ENCODE results near the gene PEX14. TPM values are rescaled to one million over a fixed set of nuclear protein-coding genes. Genes with fewer than 3 reads are reported as not detected.

Gene PEX14
- total RNA-seq, 4 donors from 2014 or later: 10.1 to 22.7 (median 15.1) TPM

GRCh38 chr1:10673109-10673711 is 198.5 kb downstream of the PEX14 start:
- Histone ChIP-seq H3K27me3 (no peaks in the 10 kb centered on the region), H3K4me3 (no peak overlapping the region), H3K36me3 (no peaks in the 10 kb centered on the region), H3K4me1 (peaks cover 0 to 100% (median 56%) of the 10 kb centered on the region in 3 donors), H3K27ac (peak overlapping the region in 3 of 4 donors; percentile 90 to 95 (median 93)), H3K9me3 (no peaks in the 10 kb centered on the region)
- 44 to 71% methylated on average over 4 to 10 of the region's 19 CpGs for WGBS, 2 donors (ENCODE audit: low coverage in 1 of 2)
- no peak for ATAC-seq
- TF ChIP-seq EP300 (IDR thresholded peaks at IDR 0.05) (no peak), POLR2A (IDR thresholded peaks at IDR 0.05) (no peak), POLR2AphosphoS5 (IDR thresholded peaks at IDR 0.05) (no peak)
- TF ChIP-seq, protein P1, sequence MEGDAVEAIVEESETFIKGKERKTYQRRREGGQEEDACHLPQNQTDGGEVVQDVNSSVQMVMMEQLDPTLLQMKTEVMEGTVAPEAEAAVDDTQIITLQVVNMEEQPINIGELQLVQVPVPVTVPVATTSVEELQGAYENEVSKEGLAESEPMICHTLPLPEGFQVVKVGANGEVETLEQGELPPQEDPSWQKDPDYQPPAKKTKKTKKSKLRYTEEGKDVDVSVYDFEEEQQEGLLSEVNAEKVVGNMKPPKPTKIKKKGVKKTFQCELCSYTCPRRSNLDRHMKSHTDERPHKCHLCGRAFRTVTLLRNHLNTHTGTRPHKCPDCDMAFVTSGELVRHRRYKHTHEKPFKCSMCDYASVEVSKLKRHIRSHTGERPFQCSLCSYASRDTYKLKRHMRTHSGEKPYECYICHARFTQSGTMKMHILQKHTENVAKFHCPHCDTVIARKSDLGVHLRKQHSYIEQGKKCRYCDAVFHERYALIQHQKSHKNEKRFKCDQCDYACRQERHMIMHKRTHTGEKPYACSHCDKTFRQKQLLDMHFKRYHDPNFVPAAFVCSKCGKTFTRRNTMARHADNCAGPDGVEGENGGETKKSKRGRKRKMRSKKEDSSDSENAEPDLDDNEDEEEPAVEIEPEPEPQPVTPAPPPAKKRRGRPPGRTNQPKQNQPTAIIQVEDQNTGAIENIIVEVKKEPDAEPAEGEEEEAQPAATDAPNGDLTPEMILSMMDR (IDR thresholded peaks at IDR 0.05): no peak

GRCh38 chr1:10674222-10674621 is 199.5 kb downstream of the PEX14 start:
- Histone ChIP-seq H3K4me3 (no peak overlapping the region), H3K27me3 (no peaks in the 10 kb centered on the region), H3K4me1 (peaks cover 0 to 100% (median 51%) of the 10 kb centered on the region in 3 donors), H3K9me3 (no peaks in the 10 kb centered on the region), H3K36me3 (no peaks in the 10 kb centered on the region), H3K27ac (peak overlapping the region in 3 of 4 donors; percentile 90 to 95 (median 93))
- TF ChIP-seq POLR2AphosphoS5 (IDR thresholded peaks at IDR 0.05): no peak
- no peak for TF ChIP-seq POLR2A (IDR thresholded peaks at IDR 0.05)
- TF ChIP-seq EP300 (IDR thresholded peaks at IDR 0.05): no peak
- TF ChIP-seq, protein P1 (IDR thresholded peaks at IDR 0.05): no peak
- no peak for ATAC-seq
- no CpG with 5 or more reads among the region's 16 CpGs for whole genome bisulfite sequencing, 2 donors (ENCODE audit: low coverage in 1 of 2)

- Histone ChIP-seq H3K36me3 (no peaks in the 10 kb centered on the region), H3K27me3 (no peaks in the 10 kb centered on the region), H3K4me1 (peaks cover 0 to 100% (median 51%) of the 10 kb centered on the region in 3 donors), H3K27ac (peak overlapping the region; percentile 21 to 95 (median 92)), H3K4me3 (no peak overlapping the region), H3K9me3 (no peaks in the 10 kb centered on the region)
- 49 to 67% methylated on average over 8 to 10 of the region's 29 CpGs for WGBS, 2 donors (ENCODE audit: low coverage in 1 of 2)
- TF ChIP-seq, protein P1 (IDR thresholded peaks at IDR 0.05): no peak
- TF ChIP-seq EP300 (IDR thresholded peaks at IDR 0.05): no peak
- TF ChIP-seq POLR2A (IDR thresholded peaks at IDR 0.05): no peak
- TF ChIP-seq POLR2AphosphoS5 (IDR thresholded peaks at IDR 0.05): no peak
- no peak for ATAC-seq
Observed at GRCh38 chr1:10674700-10675609, 200.2 kb downstream of the PEX14 start.

- no peak for ATAC-seq
- Histone ChIP-seq H3K27me3 (no peaks in the 10 kb centered on the region), H3K4me3 (no peak overlapping the region), H3K4me1 (peaks cover 0 to 100% (median 53%) of the 10 kb centered on the region in 3 donors), H3K36me3 (no peaks in the 10 kb centered on the region), H3K9me3 (no peaks in the 10 kb centered on the region), H3K27ac (peak overlapping the region; percentile 21 to 95 (median 92))
- WGBS, 2 donors (ENCODE audit: low coverage in 1 of 2): no CpG with 5 or more reads among the region's 5 CpGs
- TF ChIP-seq EP300 (IDR thresholded peaks at IDR 0.05) (no peak), POLR2AphosphoS5 (IDR thresholded peaks at IDR 0.05) (no peak), POLR2A (IDR thresholded peaks at IDR 0.05) (no peak)
- TF ChIP-seq, protein P1 (IDR thresholded peaks at IDR 0.05): no peak
Observed at GRCh38 chr1:10675813-10676212, 201.1 kb downstream of the PEX14 start.

Measured in gastroesophageal sphincter (tissue), 4 donors.